Amygdala (tissue), 56 donors: ENCODE data around the gene PDZRN3.
A peak's percentile ranks its signal among the peaks of the same experiment; 100 is the strongest.

Experiments
- DNase-seq, 56 donors: peaks; one replicate each; lab custom pipeline; 2025; lab: John Stamatoyannopoulos, UW

The PDZRN3 gene

GRCh38 chr3:73530022-73530396, 94.7 kb downstream of the PDZRN3 start:
- no peak for DNase-seq

GRCh38 chr3:73529308-73530021, 95.3 kb downstream of the PDZRN3 start:
- no peak for DNase-seq

GRCh38 chr3:73525591-73525990, 99.2 kb downstream of the PDZRN3 start:
- no peak for DNase-seq

- DNase-seq, result peak in 1 of 56 donors; percentile 15
These were observed 101.1 kb downstream of the PDZRN3 start for GRCh38 chr3:73523661-73524060.

- DNase-seq, result no peak
These were observed 102.9 kb downstream of the PDZRN3 start for GRCh38 chr3:73521734-73522336.

- DNase-seq, result peak in 31 of 56 donors; percentile 2 to 77 (median 34)
These were observed 103.7 kb downstream of the PDZRN3 start for GRCh38 chr3:73520931-73521461.

- no peak for DNase-seq
These were observed 108.1 kb downstream of the PDZRN3 start for GRCh38 chr3:73516631-73517030.

- DNase-seq, result no peak
These were observed 111.5 kb downstream of the PDZRN3 start for GRCh38 chr3:73513260-73513659.

- DNase-seq, result peak in 37 of 56 donors; percentile 6 to 70 (median 29)
These were observed 112.9 kb downstream of the PDZRN3 start for GRCh38 chr3:73511571-73512525.

GRCh38 chr3:73510784-73511183, 114.0 kb downstream of the PDZRN3 start:
- DNase-seq, result no peak

GRCh38 chr3:73510334-73510733, 114.4 kb downstream of the PDZRN3 start:
- no peak for DNase-seq

- DNase-seq, result no peak
These were observed 114.9 kb downstream of the PDZRN3 start for GRCh38 chr3:73509816-73510215.

GRCh38 chr3:73509066-73509465, 115.7 kb downstream of the PDZRN3 start:
- no peak for DNase-seq

GRCh38 chr3:73508330-73508954, 116.3 kb downstream of the PDZRN3 start:
- DNase-seq, result peak in 22 of 56 donors; percentile 5 to 71 (median 21)

GRCh38 chr3:73504852-73505251, 119.9 kb downstream of the PDZRN3 start:
- no peak for DNase-seq

GRCh38 chr3:73504239-73504638, 120.5 kb downstream of the PDZRN3 start:
- DNase-seq, result no peak

GRCh38 chr3:73503781-73504180, 121.0 kb downstream of the PDZRN3 start:
- DNase-seq, result no peak

GRCh38 chr3:73502609-73503583, 121.8 kb downstream of the PDZRN3 start:
- DNase-seq, result peak in 42 of 56 donors; percentile 3 to 78 (median 34)

GRCh38 chr3:73500321-73500720, 124.4 kb downstream of the PDZRN3 start:
- DNase-seq, result no peak
